Duodenal mucosa (tissue), 2 donors: Measurements from ENCODE around the gene SLC39A11.
"Not testable (repeated sequence)": the region's sequence is repeated elsewhere in the genome, so short reads cannot be mapped to it uniquely, and the experiment has no call there.

Source experiments
- H3K27ac ChIP-seq: one replicate; pipeline ENCODE4 v1.7.0; 2013; ENCODE audit warnings: low read depth, low read length
- H3K27me3 ChIP-seq, 2 donors: one replicate each; pipeline ENCODE4 v1.7.0; 2013; ENCODE audit warnings: low read length in 2 of 2, control low read depth in 1 of 2; ENCODE audit not compliant: insufficient read depth in 2 of 2, control insufficient read depth in 1 of 2
- H3K36me3 ChIP-seq, 2 donors: one replicate each; pipeline ENCODE4 v1.7.0; 2013; ENCODE audit warnings: low read length in 2 of 2, control low read depth in 1 of 2; ENCODE audit not compliant: insufficient read depth in 2 of 2, control insufficient read depth in 1 of 2
- H3K4me1 ChIP-seq, 2 donors: one replicate each; pipeline ENCODE4 v1.7.0; 2013; ENCODE audit warnings: low read length in 2 of 2, control low read depth in 1 of 2; ENCODE audit not compliant: insufficient read depth in 2 of 2, control insufficient read depth in 1 of 2
- H3K4me3 ChIP-seq, 2 donors: one replicate each; pipeline ENCODE4 v1.7.0; 2013; ENCODE audit warnings: low read length in 2 of 2, low read depth in 1 of 2
- H3K9ac ChIP-seq, 2 donors: one replicate each; pipeline ENCODE4 v1.7.0; 2013; ENCODE audit warnings: low read length in 2 of 2, low read depth in 1 of 2
- H3K9me3 ChIP-seq, 2 donors: one replicate each; pipeline ENCODE4 v1.7.0; 2013; ENCODE audit warnings: low read length in 2 of 2, control low read depth in 1 of 2; ENCODE audit not compliant: control insufficient read depth in 1 of 2

Gene SLC39A11

GRCh38 chr17:73074566-73074965 lies 17.9 kb downstream of the SLC39A11 start:
- no peak overlapping the region for H3K9ac ChIP-seq
- no peak overlapping the region for H3K27ac ChIP-seq
- no peak overlapping the region for H3K4me3 ChIP-seq
- H3K36me3 ChIP-seq: peaks cover 10 to 16% of the 10 kb centered on the region in 2 donors
- no peaks in the 10 kb centered on the region for H3K9me3 ChIP-seq
- H3K27me3 ChIP-seq: no peaks in the 10 kb centered on the region
- peaks cover 0 to 2% of the 10 kb centered on the region in 2 donors for H3K4me1 ChIP-seq

- Histone ChIP-seq H3K4me3 (no peak overlapping the region), H3K9me3 (no peaks in the 10 kb centered on the region), H3K36me3 (peaks cover 10 to 16% of the 10 kb centered on the region in 2 donors), H3K27ac (no peak overlapping the region), H3K27me3 (no peaks in the 10 kb centered on the region), H3K4me1 (peaks cover 9 to 18% of the 10 kb centered on the region in 2 donors), H3K9ac (no peak overlapping the region)
Measured at GRCh38 chr17:73072219-73072962, 20.1 kb downstream of the SLC39A11 start.

DNA sequence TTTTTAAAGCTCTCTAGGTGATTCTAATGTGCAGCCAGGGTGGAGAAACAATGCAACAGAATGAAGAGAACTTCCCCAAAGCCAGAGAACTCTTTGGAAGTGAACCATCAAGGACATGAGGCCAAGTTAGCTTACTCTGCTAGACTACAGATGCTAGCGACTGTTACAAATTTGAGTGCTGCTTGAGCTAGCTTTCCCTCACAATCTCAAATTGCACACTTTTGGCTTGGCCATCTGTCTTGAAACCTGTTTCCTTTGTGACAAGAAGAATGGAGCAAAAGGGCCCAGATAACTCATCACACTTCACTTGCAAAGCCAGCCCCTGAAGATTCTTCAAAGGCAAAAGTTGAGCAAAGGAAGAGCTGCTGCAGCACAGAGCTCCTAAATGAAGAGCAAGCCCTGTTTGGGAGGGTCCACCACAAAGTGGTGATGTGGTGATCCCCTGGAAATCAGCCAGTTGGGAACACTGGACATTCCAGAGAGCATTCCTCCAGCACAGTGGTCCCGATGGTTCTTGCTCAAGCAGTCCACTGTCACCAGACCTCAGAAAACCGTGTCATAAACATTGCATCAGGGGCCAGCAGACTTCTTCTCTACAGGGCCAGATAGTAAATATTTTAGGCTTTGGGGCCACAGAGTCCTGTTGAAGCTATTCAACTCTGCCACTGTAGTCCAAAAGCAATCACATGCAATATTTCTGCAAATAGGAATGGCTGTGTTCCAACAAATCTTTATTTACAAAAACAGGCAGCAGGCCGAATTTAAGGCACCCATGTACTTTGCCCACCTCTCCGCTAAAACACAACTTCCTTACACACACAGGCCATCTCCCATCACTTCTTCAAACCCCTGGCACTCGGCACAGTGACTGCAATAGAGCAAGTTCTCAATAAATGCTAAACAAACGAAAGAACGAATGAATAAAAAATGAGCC lies 21.2 kb downstream of the SLC39A11 start:
- Histone ChIP-seq H3K27ac (no peak overlapping the region), H3K4me1 (peaks cover 9 to 18% of the 10 kb centered on the region in 2 donors), H3K4me3 (no peak overlapping the region), H3K27me3 (no peaks in the 10 kb centered on the region), H3K9ac (no peak overlapping the region), H3K9me3 (no peaks in the 10 kb centered on the region), H3K36me3 (peaks cover 10 to 16% of the 10 kb centered on the region in 2 donors)

GRCh38 chr17:73069841-73070240 lies 22.6 kb downstream of the SLC39A11 start:
- Histone ChIP-seq H3K9ac (no peak overlapping the region), H3K4me3 (no peak overlapping the region), H3K4me1 (peaks cover 9 to 18% of the 10 kb centered on the region in 2 donors), H3K36me3 (peaks cover 10 to 16% of the 10 kb centered on the region in 2 donors), H3K27ac (no peak overlapping the region), H3K27me3 (no peaks in the 10 kb centered on the region), H3K9me3 (no peaks in the 10 kb centered on the region)

- Histone ChIP-seq H3K9me3 (no peaks in the 10 kb centered on the region), H3K27me3 (no peaks in the 10 kb centered on the region), H3K27ac (no peak overlapping the region), H3K36me3 (peaks cover 10 to 16% of the 10 kb centered on the region in 2 donors), H3K4me3 (no peak overlapping the region), H3K4me1 (peaks cover 9 to 18% of the 10 kb centered on the region in 2 donors), H3K9ac (no peak overlapping the region)
Measured at GRCh38 chr17:73069164-73069770, 23.2 kb downstream of the SLC39A11 start.

DNA sequence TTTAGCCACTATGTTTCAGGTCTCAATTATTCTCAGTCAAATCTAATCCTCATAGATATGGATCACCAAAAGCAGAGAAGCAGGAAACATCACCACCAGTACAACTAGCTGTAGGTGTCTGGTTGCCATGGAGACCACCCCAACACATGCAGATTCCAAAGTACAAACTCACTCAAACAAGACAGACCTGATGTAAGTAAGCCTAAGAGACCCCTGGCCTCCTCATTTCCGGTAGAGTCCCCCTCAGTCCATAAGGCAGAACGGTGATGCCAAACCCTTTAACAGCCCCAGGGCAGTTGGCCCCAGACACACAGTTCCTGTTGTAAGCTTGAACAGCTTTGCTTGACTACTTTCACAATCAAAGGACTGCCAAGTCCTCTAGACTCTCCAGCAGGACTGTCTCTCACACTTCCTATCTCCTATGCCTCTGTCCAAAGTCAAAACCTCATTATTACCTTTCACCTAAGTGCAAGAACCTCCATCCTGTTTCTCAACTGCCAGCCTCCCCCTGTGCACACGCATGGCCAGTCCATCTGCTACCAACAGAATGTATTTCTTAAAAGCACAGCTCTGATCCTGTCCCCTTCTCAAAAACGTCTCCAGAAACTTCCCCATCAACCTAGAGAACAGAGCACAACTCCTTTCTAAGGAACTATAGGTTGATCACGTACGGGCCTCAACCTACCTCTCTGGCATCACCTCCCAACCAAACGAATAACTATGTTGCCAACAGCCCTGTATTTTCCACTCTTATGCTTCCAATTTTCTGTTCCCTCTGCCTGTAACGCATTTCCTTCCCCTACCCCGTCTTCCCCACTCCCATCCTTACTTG lies 23.9 kb downstream of the SLC39A11 start:
- H3K27me3 ChIP-seq: no peaks in the 10 kb centered on the region
- peaks cover 9 to 18% of the 10 kb centered on the region in 2 donors for H3K4me1 ChIP-seq
- no peak overlapping the region for H3K4me3 ChIP-seq
- no peak overlapping the region for H3K9ac ChIP-seq
- no peaks in the 10 kb centered on the region for H3K9me3 ChIP-seq
- no peak overlapping the region for H3K27ac ChIP-seq
- H3K36me3 ChIP-seq: peaks cover 10 to 16% of the 10 kb centered on the region in 2 donors

DNA sequence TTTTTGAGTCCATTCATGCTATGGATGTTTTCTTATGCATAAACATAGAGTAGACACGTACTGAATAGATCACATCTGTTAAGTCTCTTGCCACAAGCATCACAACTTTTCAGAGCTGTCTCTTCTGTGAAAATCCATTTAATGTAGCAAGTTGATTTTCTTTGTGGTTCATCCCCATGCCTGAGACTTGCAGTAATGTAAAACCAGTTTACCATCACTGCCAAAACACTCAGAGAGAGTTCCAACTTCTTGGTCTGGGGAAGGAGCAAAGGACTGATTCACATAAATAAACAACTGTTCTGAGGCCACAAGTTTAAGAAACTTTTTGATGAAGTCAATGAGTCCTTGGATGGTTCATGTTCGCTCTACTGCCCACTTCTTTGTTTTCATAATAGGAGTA lies 24.8 kb downstream of the SLC39A11 start:
- H3K9me3 ChIP-seq, H3K27ac ChIP-seq, H3K27me3 ChIP-seq, H3K4me3 ChIP-seq, H3K9ac ChIP-seq: not testable (repeated sequence)
- peaks cover 4 to 12% of the 10 kb centered on the region in 2 donors for H3K36me3 ChIP-seq
- peaks cover 9 to 18% of the 10 kb centered on the region in 2 donors for H3K4me1 ChIP-seq

- Histone ChIP-seq H3K27ac (no peak overlapping the region), H3K9me3 (no peaks in the 10 kb centered on the region), H3K4me1 (peaks cover 9 to 18% of the 10 kb centered on the region in 2 donors), H3K27me3 (no peaks in the 10 kb centered on the region), H3K4me3 (no peak overlapping the region), H3K9ac (no peak overlapping the region), H3K36me3 (peaks cover 4 to 7% of the 10 kb centered on the region in 2 donors)
Measured at GRCh38 chr17:73067075-73067474, 25.4 kb downstream of the SLC39A11 start.

- peaks cover 9 to 18% of the 10 kb centered on the region in 2 donors for H3K4me1 ChIP-seq
- no peak overlapping the region for H3K27ac ChIP-seq
- H3K27me3 ChIP-seq: no peaks in the 10 kb centered on the region
- H3K9me3 ChIP-seq: no peaks in the 10 kb centered on the region
- no peak overlapping the region for H3K9ac ChIP-seq
- peaks cover 3 to 4% of the 10 kb centered on the region in 2 donors for H3K36me3 ChIP-seq
- no peak overlapping the region for H3K4me3 ChIP-seq
Measured at GRCh38 chr17:73066148-73066884, 26.2 kb downstream of the SLC39A11 start.
